ENCODE data around the gene NUP210.

NUP210 gene

GRCh38 chr3:13372656-13373055, 47.5 kb downstream of the NUP210 start:
- DNase-seq, result no peak

- DNase-seq, result no peak
Observed at GRCh38 chr3:13372126-13372525, 48.0 kb downstream of the NUP210 start.

- no peak for DNase-seq
Observed at GRCh38 chr3:13371100-13372075, 48.7 kb downstream of the NUP210 start.

- DNase-seq, result no peak
Observed at GRCh38 chr3:13370609-13371008, 49.5 kb downstream of the NUP210 start.

- DNase-seq, result no peak
Observed at GRCh38 chr3:13370055-13370454, 50.1 kb downstream of the NUP210 start.

- no peak for DNase-seq
Observed at GRCh38 chr3:13368834-13369233, 51.3 kb downstream of the NUP210 start.

- no peak for DNase-seq
Observed at GRCh38 chr3:13367728-13368127, 52.4 kb downstream of the NUP210 start.

GRCh38 chr3:13365390-13366379, 54.4 kb downstream of the NUP210 start:
- no peak for DNase-seq

- DNase-seq, result no peak
Observed at GRCh38 chr3:13364602-13365271, 55.4 kb downstream of the NUP210 start.

- no peak for DNase-seq
Observed at GRCh38 chr3:13362551-13362950, 57.6 kb downstream of the NUP210 start.

GRCh38 chr3:13359916-13360315, 60.2 kb downstream of the NUP210 start:
- no peak for DNase-seq

- DNase-seq, result no peak
Observed at GRCh38 chr3:13358643-13359042, 61.5 kb downstream of the NUP210 start.

GRCh38 chr3:13358051-13358450, 62.1 kb downstream of the NUP210 start:
- no peak for DNase-seq

- DNase-seq, result no peak
Observed at GRCh38 chr3:13357074-13357473, 63.0 kb downstream of the NUP210 start.

GRCh38 chr3:13353936-13354542, 66.1 kb downstream of the NUP210 start:
- DNase-seq, result no peak

- no peak for DNase-seq
Observed at GRCh38 chr3:13353506-13353905, 66.6 kb downstream of the NUP210 start.

GRCh38 chr3:13352621-13353131, 67.4 kb downstream of the NUP210 start:
- DNase-seq, result no peak

GRCh38 chr3:13349823-13350222, 70.3 kb downstream of the NUP210 start:
- DNase-seq, result no peak

- DNase-seq, result no peak
Observed at GRCh38 chr3:13348661-13349396, 71.3 kb downstream of the NUP210 start.

GRCh38 chr3:13348100-13348499, 72.0 kb downstream of the NUP210 start:
- no peak for DNase-seq

- no peak for DNase-seq
Observed at GRCh38 chr3:13347390-13347950, 72.7 kb downstream of the NUP210 start.

All from NCI-H187 (cell line).